IPS-NIHi7 (cell line): ENCODE data around the gene COL12A1.

Source experiments
- DNase-seq: peaks from one replicate; pipeline ENCODE4 v3.0.0; 2012; ENCODE audit warnings: mixed read lengths; ENCODE audit errors: extremely low spot score

Gene COL12A1

GRCh38 chr6:75145211-75145610 is 60.6 kb downstream of the COL12A1 start:
- no peak for DNase-seq

- DNase-seq = no peak
These were observed 61.5 kb downstream of the COL12A1 start for GRCh38 chr6:75144386-75144785.

- no peak for DNase-seq
These were observed 62.7 kb downstream of the COL12A1 start for GRCh38 chr6:75143191-75143590.

- no peak for DNase-seq
These were observed 63.1 kb downstream of the COL12A1 start for GRCh38 chr6:75142721-75143120.

GRCh38 chr6:75135876-75136275 is 70.0 kb downstream of the COL12A1 start:
- no peak for DNase-seq

- DNase-seq = no peak
These were observed 70.4 kb downstream of the COL12A1 start for GRCh38 chr6:75135450-75135849.

GRCh38 chr6:75130784-75131183 is 75.1 kb downstream of the COL12A1 start:
- DNase-seq = no peak

- no peak for DNase-seq
These were observed 76.8 kb downstream of the COL12A1 start for GRCh38 chr6:75128878-75129570.

- DNase-seq = no peak
These were observed 79.3 kb downstream of the COL12A1 start for GRCh38 chr6:75126518-75126917.

- DNase-seq = no peak
These were observed 80.9 kb downstream of the COL12A1 start for GRCh38 chr6:75124983-75125382.

- no peak for DNase-seq
These were observed 81.8 kb downstream of the COL12A1 start for GRCh38 chr6:75124085-75124484.

- no peak for DNase-seq
These were observed 86.8 kb downstream of the COL12A1 start for GRCh38 chr6:75118925-75119515.

GRCh38 chr6:75117701-75118100 is 88.2 kb downstream of the COL12A1 start:
- DNase-seq = no peak

GRCh38 chr6:75116946-75117345 is 88.9 kb downstream of the COL12A1 start:
- DNase-seq = no peak

GRCh38 chr6:75115481-75115880 is 90.4 kb downstream of the COL12A1 start:
- DNase-seq = no peak

GRCh38 chr6:75114806-75115205 is 91.0 kb downstream of the COL12A1 start:
- no peak for DNase-seq

GRCh38 chr6:75114195-75114594 is 91.7 kb downstream of the COL12A1 start:
- DNase-seq = no peak

- no peak for DNase-seq
These were observed 92.4 kb downstream of the COL12A1 start for GRCh38 chr6:75113446-75113845.

GRCh38 chr6:75109765-75110164 is 96.1 kb downstream of the COL12A1 start:
- DNase-seq = no peak

GRCh38 chr6:75109022-75109421 is 96.8 kb downstream of the COL12A1 start:
- no peak for DNase-seq

- no peak for DNase-seq
These were observed 97.4 kb downstream of the COL12A1 start for GRCh38 chr6:75108333-75108974.

- DNase-seq = no peak
These were observed 97.9 kb downstream of the COL12A1 start for GRCh38 chr6:75107913-75108312.

GRCh38 chr6:75106426-75106825 is 99.4 kb downstream of the COL12A1 start:
- DNase-seq = no peak
